NCI-H2227 treated with DMSO at 0.1 percent for 48 hours (cell line): ENCODE results near the gene SPAAR.
"Not testable (repeated sequence)": the region's sequence is repeated elsewhere in the genome, so short reads cannot be mapped to it uniquely, and the experiment has no call there.

Experiments used
- DNase-seq: peaks from one replicate; lab custom pipeline; 2025; lab: John Stamatoyannopoulos, UW

Gene SPAAR

GRCh38 chr9:35904338-35904737, 5.0 kb upstream of the SPAAR start:
- DNase-seq = no peak

- no peak for DNase-seq
Measured at GRCh38 chr9:35905051-35905781, 4.1 kb upstream of the SPAAR start.

- DNase-seq = no peak
Measured at GRCh38 chr9:35905912-35906679, 3.2 kb upstream of the SPAAR start, which contains the start of gene HRCT1. HRCT1 (plus strand) TSS chr9:35906202; CDS start chr9:35906288, 86 bp downstream.

GRCh38 chr9:35906923-35907699, 2.2 kb upstream of the SPAAR start:
- DNase-seq = peak; percentile 19

GRCh38 chr9:35907711-35908503, 1.4 kb upstream of the SPAAR start:
- DNase-seq = peak; percentile 77

- no peak for DNase-seq
Measured at GRCh38 chr9:35908504-35909125, 675 bp upstream of the SPAAR start.

GRCh38 chr9:35909687-35910612, 660 bp downstream of the SPAAR start:
- DNase-seq = no peak

- no peak for DNase-seq
Measured at GRCh38 chr9:35910613-35911359, 1.5 kb downstream of the SPAAR start.

- DNase-seq = no peak
Measured at GRCh38 chr9:35911690-35912089, 2.4 kb downstream of the SPAAR start.

GRCh38 chr9:35912791-35913400, 3.6 kb downstream of the SPAAR start:
- no peak for DNase-seq

- DNase-seq = not testable (repeated sequence)
Measured at GRCh38 chr9:35913429-35913828, 4.1 kb downstream of the SPAAR start.

GRCh38 chr9:35914301-35914807, 5.1 kb downstream of the SPAAR start:
- DNase-seq = no peak

- DNase-seq = no peak
Measured at GRCh38 chr9:35915681-35916294, 6.5 kb downstream of the SPAAR start.

- no peak for DNase-seq
Measured at GRCh38 chr9:35917261-35917660, 8.0 kb downstream of the SPAAR start.

GRCh38 chr9:35918780-35919179, 9.5 kb downstream of the SPAAR start:
- no peak for DNase-seq

- DNase-seq = no peak
Measured at GRCh38 chr9:35919212-35920008, 10.1 kb downstream of the SPAAR start.

- DNase-seq = no peak
Measured at GRCh38 chr9:35920051-35920620, 10.8 kb downstream of the SPAAR start.
